Measurements from ENCODE around the gene FMO5. TPM values are rescaled to one million over a fixed set of nuclear protein-coding genes. Genes with fewer than 3 reads are reported as not detected.

FMO5 gene
- total and polyA plus RNA-seq, 2 experiments from 2014 or later: 0.73 to 0.84 TPM

DNA sequence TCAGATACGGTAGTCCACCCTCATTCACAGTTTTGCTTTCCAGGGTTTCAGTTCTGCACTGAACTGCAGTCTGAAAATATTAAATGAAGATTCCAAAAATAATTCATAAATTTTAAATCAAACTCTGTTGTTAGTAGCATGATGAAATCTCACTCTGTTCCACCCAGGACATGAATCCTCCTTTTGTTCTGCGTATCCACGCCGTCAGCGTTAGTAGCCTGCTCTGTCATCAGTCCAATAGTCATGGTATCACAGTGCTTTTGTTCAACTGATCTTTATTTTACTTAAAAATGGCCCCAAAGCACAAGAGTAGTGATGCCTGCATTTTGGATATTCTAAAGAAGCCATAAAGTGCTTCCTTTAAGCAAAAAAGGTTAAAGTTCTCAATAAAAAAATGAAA lies 41.2 kb upstream of the FMO5 start (continued):
- TF ChIP-seq, protein P1, sequence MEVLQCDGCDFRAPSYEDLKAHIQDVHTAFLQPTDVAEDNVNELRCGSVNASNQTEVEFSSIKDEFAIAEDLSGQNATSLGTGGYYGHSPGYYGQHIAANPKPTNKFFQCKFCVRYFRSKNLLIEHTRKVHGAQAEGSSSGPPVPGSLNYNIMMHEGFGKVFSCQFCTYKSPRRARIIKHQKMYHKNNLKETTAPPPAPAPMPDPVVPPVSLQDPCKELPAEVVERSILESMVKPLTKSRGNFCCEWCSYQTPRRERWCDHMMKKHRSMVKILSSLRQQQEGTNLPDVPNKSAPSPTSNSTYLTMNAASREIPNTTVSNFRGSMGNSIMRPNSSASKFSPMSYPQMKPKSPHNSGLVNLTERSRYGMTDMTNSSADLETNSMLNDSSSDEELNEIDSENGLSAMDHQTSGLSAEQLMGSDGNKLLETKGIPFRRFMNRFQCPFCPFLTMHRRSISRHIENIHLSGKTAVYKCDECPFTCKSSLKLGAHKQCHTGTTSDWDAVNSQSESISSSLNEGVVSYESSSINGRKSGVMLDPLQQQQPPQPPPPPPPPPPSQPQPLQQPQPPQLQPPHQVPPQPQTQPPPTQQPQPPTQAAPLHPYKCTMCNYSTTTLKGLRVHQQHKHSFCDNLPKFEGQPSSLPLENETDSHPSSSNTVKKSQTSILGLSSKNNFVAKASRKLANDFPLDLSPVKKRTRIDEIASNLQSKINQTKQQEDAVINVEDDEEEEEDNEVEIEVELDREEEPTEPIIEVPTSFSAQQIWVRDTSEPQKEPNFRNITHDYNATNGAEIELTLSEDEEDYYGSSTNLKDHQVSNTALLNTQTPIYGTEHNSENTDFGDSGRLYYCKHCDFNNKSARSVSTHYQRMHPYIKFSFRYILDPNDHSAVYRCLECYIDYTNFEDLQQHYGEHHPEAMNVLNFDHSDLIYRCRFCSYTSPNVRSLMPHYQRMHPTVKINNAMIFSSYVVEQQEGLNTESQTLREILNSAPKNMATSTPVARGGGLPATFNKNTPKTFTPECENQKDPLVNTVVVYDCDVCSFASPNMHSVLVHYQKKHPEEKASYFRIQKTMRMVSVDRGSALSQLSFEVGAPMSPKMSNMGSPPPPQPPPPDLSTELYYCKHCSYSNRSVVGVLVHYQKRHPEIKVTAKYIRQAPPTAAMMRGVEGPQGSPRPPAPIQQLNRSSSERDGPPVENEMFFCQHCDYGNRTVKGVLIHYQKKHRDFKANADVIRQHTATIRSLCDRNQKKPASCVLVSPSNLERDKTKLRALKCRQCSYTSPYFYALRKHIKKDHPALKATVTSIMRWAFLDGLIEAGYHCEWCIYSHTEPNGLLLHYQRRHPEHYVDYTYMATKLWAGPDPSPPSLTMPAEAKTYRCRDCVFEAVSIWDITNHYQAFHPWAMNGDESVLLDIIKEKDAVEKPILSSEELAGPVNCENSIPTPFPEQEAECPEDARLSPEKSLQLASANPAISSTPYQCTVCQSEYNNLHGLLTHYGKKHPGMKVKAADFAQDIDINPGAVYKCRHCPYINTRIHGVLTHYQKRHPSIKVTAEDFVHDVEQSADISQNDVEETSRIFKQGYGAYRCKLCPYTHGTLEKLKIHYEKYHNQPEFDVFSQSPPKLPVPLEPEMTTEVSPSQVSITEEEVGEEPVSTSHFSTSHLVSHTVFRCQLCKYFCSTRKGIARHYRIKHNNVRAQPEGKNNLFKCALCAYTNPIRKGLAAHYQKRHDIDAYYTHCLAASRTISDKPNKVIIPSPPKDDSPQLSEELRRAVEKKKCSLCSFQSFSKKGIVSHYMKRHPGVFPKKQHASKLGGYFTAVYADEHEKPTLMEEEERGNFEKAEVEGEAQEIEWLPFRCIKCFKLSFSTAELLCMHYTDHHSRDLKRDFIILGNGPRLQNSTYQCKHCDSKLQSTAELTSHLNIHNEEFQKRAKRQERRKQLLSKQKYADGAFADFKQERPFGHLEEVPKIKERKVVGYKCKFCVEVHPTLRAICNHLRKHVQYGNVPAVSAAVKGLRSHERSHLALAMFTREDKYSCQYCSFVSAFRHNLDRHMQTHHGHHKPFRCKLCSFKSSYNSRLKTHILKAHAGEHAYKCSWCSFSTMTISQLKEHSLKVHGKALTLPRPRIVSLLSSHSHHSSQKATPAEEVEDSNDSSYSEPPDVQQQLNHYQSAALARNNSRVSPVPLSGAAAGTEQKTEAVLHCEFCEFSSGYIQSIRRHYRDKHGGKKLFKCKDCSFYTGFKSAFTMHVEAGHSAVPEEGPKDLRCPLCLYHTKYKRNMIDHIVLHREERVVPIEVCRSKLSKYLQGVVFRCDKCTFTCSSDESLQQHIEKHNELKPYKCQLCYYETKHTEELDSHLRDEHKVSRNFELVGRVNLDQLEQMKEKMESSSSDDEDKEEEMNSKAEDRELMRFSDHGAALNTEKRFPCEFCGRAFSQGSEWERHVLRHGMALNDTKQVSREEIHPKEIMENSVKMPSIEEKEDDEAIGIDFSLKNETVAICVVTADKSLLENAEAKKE (CRISPR knock-in tag; IDR thresholded peaks at IDR 0.05): no peak
- no peak for TF ChIP-seq NANOG (IDR thresholded peaks at IDR 0.05; ENCODE audit: borderline replicate concordance)

DNA sequence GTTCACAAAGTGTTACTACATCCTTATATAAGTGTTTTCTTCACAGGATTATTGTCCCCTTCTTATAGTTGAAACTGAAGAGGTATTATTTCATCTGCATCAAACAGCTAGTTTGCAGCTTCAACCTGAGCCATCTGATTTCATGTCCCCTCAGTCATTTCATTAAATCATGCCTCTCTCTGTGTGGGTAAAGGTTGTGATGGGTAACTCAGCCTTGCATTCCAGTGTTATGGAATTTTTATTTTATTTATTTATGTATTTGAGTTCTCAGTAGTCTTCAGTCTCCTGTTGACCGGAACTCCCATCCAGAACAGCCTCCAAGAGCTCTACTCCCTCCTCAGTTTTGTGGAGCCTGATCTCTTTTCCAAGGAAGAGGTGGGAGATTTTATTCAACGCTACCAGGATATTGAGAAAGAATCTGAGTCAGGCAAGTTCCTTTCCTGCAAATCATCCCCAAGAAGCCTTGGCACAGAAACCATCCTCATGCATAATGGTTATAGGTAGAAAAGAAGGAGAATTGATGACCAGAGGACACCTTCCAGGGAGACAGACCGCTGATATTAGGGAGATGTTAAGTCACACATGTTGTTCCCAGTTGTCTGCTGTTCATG lies 39.1 kb upstream of the FMO5 start:
- H2AFZ ChIP-seq: no peak overlapping the region
- Mint-ChIP-seq H3K4me3 (no peak overlapping the region), H3K27ac (no peak overlapping the region), H3K27me3 (ENCODE audit: insufficient read depth, low read depth, poor library complexity) (peaks cover 2% of the 10 kb centered on the region), H3K9me3 (no peaks in the 10 kb centered on the region), H3K4me1 (no peaks in the 10 kb centered on the region), H3K36me3 (ENCODE audit: low read depth) (peaks cover 65% of the 10 kb centered on the region)
- H3F3A ChIP-seq (replicated peaks; ENCODE audit: low read depth): no peaks in the 10 kb centered on the region
- no peaks in the 10 kb centered on the region for H3K4me1 ChIP-seq (ENCODE audit: insufficient read depth)
- H3K79me2 ChIP-seq (replicated peaks; ENCODE audit: insufficient read depth): no peaks in the 10 kb centered on the region
- H3K9me2 ChIP-seq (ENCODE audit: insufficient read depth): no peaks in the 10 kb centered on the region
- H3K4me2 ChIP-seq: no peak overlapping the region
- H3K27me3 ChIP-seq (ENCODE audit: insufficient read depth): no peaks in the 10 kb centered on the region
- H3K36me3 ChIP-seq (ENCODE audit: insufficient read depth): peaks cover 42% of the 10 kb centered on the region; the same call in 1 of the 2 replicates
- no peak overlapping the region for H3K27ac ChIP-seq (ENCODE audit: low read depth)
- ATAC-seq (no peak), DNase-seq (ENCODE audit: low spot score) (no peak)
- 0 out of 2 replicates have a peak, but pooled peaks cover 4% of the 10 kb centered on the region for H4K20me1 ChIP-seq (replicated peaks; ENCODE audit: insufficient read depth)
- no peak overlapping the region for H3K4me3 ChIP-seq
- TF ChIP-seq STAT1 (IDR thresholded peaks at IDR 0.05; ENCODE audit: unreplicated experiment) (no peak), EZH2phosphoT487 (IDR thresholded peaks at IDR 0.05; ENCODE audit: unreplicated experiment) (no peak), JUNB (IDR thresholded peaks at IDR 0.05; ENCODE audit: unreplicated experiment) (no peak), ZNF331 (CRISPR knock-in tag; IDR thresholded peaks at IDR 0.05; ENCODE audit: low read depth) (no peak), POLR2AphosphoS5 (IDR thresholded peaks at IDR 0.05; ENCODE audit: low read depth) (no peak)
- TF ChIP-seq, protein P1 (CRISPR knock-in tag; IDR thresholded peaks at IDR 0.05): no peak

Data from GM23338 (cell line).